ENCODE data around the gene TNFRSF13B. TPM values are rescaled to one million over a fixed set of nuclear protein-coding genes. Genes with fewer than 3 reads are reported as not detected.
"Not testable (repeated sequence)": the region's sequence is repeated elsewhere in the genome, so short reads cannot be mapped to it uniquely, and the experiment has no call there.

The TNFRSF13B gene
- total RNA-seq, 2 experiments from 2014 or later = 7.5 to 19.3 TPM

GRCh38 chr17:17018612-17019429 lies 46.9 kb upstream of the TNFRSF13B start:
- H3K9me3 ChIP-seq (ENCODE audit: low read length) = no peaks in the 10 kb centered on the region
- no peak for DNase-seq (ENCODE audit: low spot score)
- no TSS peak for BruUV-seq (replicated peaks)
- H3K4me3 ChIP-seq (ENCODE audit: low read depth, low read length, poor library complexity, severe bottlenecking) = no peak overlapping the region
- no peak overlapping the region for H3K27ac ChIP-seq (ENCODE audit: low read depth, low read length, poor library complexity, severe bottlenecking)
- no peak overlapping the region for H2AFZ ChIP-seq (ENCODE audit: low read length)
- H3K4me2 ChIP-seq (ENCODE audit: low read length) = no peak overlapping the region
- ChIA-PET POLR2A (no interaction called here), CTCF (ENCODE audit: unreplicated experiment) (no interaction called here)
- no peaks in the 10 kb centered on the region for H3K4me1 ChIP-seq (ENCODE audit: insufficient read depth, low read length, poor library complexity, severe bottlenecking)
- intact Hi-C loops (cut with micrococcal nuclease; ENCODE audit: unreplicated experiment) = no loop called here
- no peaks in the 10 kb centered on the region for H3K36me3 ChIP-seq (ENCODE audit: insufficient read depth, low read length)
- H3K79me2 ChIP-seq (ENCODE audit: insufficient read depth, low read depth, low read length) = no peaks in the 10 kb centered on the region
- H3K9me2 ChIP-seq (ENCODE audit: insufficient read depth, low read length) = no peaks in the 10 kb centered on the region
- no peaks in the 10 kb centered on the region for H4K20me1 ChIP-seq (ENCODE audit: insufficient read depth, low read length)
- TF ChIP-seq CTCF (conservative IDR thresholded peaks at IDR 0.05; ENCODE audit: low read length) (no peak), EZH2phosphoT487 (IDR thresholded peaks at IDR 0.05; ENCODE audit: borderline replicate concordance, low read depth, low read length) (no peak)

- Histone ChIP-seq H2AFZ (ENCODE audit: low read length) (no peak overlapping the region), H3K4me2 (ENCODE audit: low read length) (no peak overlapping the region), H3K9me3 (ENCODE audit: low read length) (no peaks in the 10 kb centered on the region), H3K36me3 (ENCODE audit: insufficient read depth, low read length) (no peaks in the 10 kb centered on the region), H4K20me1 (ENCODE audit: insufficient read depth, low read length) (no peaks in the 10 kb centered on the region), H3K79me2 (ENCODE audit: insufficient read depth, low read depth, low read length) (no peaks in the 10 kb centered on the region), H3K9me2 (ENCODE audit: insufficient read depth, low read length) (no peaks in the 10 kb centered on the region), H3K4me1 (ENCODE audit: insufficient read depth, low read length, poor library complexity, severe bottlenecking) (no peaks in the 10 kb centered on the region), H3K27ac (ENCODE audit: low read depth, low read length, poor library complexity, severe bottlenecking) (no peak overlapping the region), H3K4me3 (ENCODE audit: low read depth, low read length, poor library complexity, severe bottlenecking) (no peak overlapping the region)
- POLR2A ChIA-PET = interaction anchor here (0.6 kb wide), 1 partner anchor 22 kb away, joined by 3 read pairs; no protein-coding TSS in a partner anchor
- TF ChIP-seq CTCF (conservative IDR thresholded peaks at IDR 0.05; ENCODE audit: low read length) = no peak
- no peak for TF ChIP-seq EZH2phosphoT487 (IDR thresholded peaks at IDR 0.05; ENCODE audit: borderline replicate concordance, low read depth, low read length)
- DNase-seq (ENCODE audit: low spot score) = no peak
- no TSS peak for BruUV-seq (replicated peaks)
- CTCF ChIA-PET (ENCODE audit: unreplicated experiment) = no interaction called here
- intact Hi-C loops (cut with micrococcal nuclease; ENCODE audit: unreplicated experiment) = no loop called here
Observed at GRCh38 chr17:17018021-17018441, 46.1 kb upstream of the TNFRSF13B start.

- Histone ChIP-seq H3K4me1 (ENCODE audit: insufficient read depth, low read length, poor library complexity, severe bottlenecking) (no peaks in the 10 kb centered on the region), H4K20me1 (ENCODE audit: insufficient read depth, low read length) (no peaks in the 10 kb centered on the region), H3K36me3 (ENCODE audit: insufficient read depth, low read length) (no peaks in the 10 kb centered on the region), H3K79me2 (ENCODE audit: insufficient read depth, low read depth, low read length) (no peaks in the 10 kb centered on the region), H3K4me2 (ENCODE audit: low read length) (no peak overlapping the region), H2AFZ (ENCODE audit: low read length) (no peak overlapping the region), H3K27ac (ENCODE audit: low read depth, low read length, poor library complexity, severe bottlenecking) (no peak overlapping the region), H3K4me3 (ENCODE audit: low read depth, low read length, poor library complexity, severe bottlenecking) (no peak overlapping the region), H3K9me2 (ENCODE audit: insufficient read depth, low read length) (no peaks in the 10 kb centered on the region), H3K9me3 (ENCODE audit: low read length) (no peaks in the 10 kb centered on the region)
- intact Hi-C loops (cut with micrococcal nuclease; ENCODE audit: unreplicated experiment) = no loop called here
- ChIA-PET POLR2A (interaction anchor here (0.6 kb wide), 1 partner anchor 23 kb away, joined by 3 read pairs; no protein-coding TSS in a partner anchor), CTCF (ENCODE audit: unreplicated experiment) (no interaction called here)
- no peak for TF ChIP-seq CTCF (conservative IDR thresholded peaks at IDR 0.05; ENCODE audit: low read length)
- BruUV-seq (replicated peaks) = no TSS peak
- DNase-seq (ENCODE audit: low spot score) = no peak
Observed at GRCh38 chr17:17017343-17018014, 45.6 kb upstream of the TNFRSF13B start.

- DNase-seq (ENCODE audit: low spot score); intact Hi-C loops (cut with micrococcal nuclease; ENCODE audit: unreplicated experiment); H3K4me1 ChIP-seq (ENCODE audit: insufficient read depth, low read length, poor library complexity, severe bottlenecking); H3K4me3 ChIP-seq (ENCODE audit: low read depth, low read length, poor library complexity, severe bottlenecking); H4K20me1 ChIP-seq (ENCODE audit: insufficient read depth, low read length); H3K79me2 ChIP-seq (ENCODE audit: insufficient read depth, low read depth, low read length); H2AFZ ChIP-seq (ENCODE audit: low read length); H3K36me3 ChIP-seq (ENCODE audit: insufficient read depth, low read length); CTCF ChIA-PET (ENCODE audit: unreplicated experiment); H3K4me2 ChIP-seq (ENCODE audit: low read length); H3K9me2 ChIP-seq (ENCODE audit: insufficient read depth, low read length); POLR2A ChIA-PET; BruUV-seq (replicated peaks); H3K27ac ChIP-seq (ENCODE audit: low read depth, low read length, poor library complexity, severe bottlenecking); H3K9me3 ChIP-seq (ENCODE audit: low read length): not testable (repeated sequence)
Observed at GRCh38 chr17:17016199-17017197, 44.6 kb upstream of the TNFRSF13B start.

All from OCI-LY7 (cell line).